Progenitor cell of endocrine pancreas (in vitro differentiated cells): ENCODE data around the gene AGBL1. TPM values are rescaled to one million over a fixed set of nuclear protein-coding genes. Genes with fewer than 3 reads are reported as not detected.
"Not testable (repeated sequence)": the region's sequence is repeated elsewhere in the genome, so short reads cannot be mapped to it uniquely, and the experiment has no call there.

Experiments used
- DNase-seq: peaks from one replicate; pipeline ENCODE4 v3.0.0; 2021; ENCODE audit warnings: low spot score; ENCODE audit not compliant: unreplicated experiment
- H3K27ac Mint-ChIP-seq: 2 replicates; pipeline ENCODE4 v1.8.0; 2021; ENCODE audit warnings: mild to moderate bottlenecking, moderate library complexity, mixed read lengths
- H3K27me3 Mint-ChIP-seq: 2 replicates; pipeline ENCODE4 v1.8.0; 2021; ENCODE audit warnings: mixed read lengths
- H3K36me3 Mint-ChIP-seq: 2 replicates; pipeline ENCODE4 v1.8.0; 2022; ENCODE audit warnings: mixed read lengths; ENCODE audit not compliant: insufficient read depth
- H3K4me1 Mint-ChIP-seq: 2 replicates; pipeline ENCODE4 v1.8.0; 2021; ENCODE audit warnings: low read depth, mixed read lengths
- H3K4me3 Mint-ChIP-seq: 2 replicates; pipeline ENCODE4 v1.8.0; 2021; ENCODE audit warnings: low read depth, mild to moderate bottlenecking, moderate library complexity, mixed read lengths
- H3K9me3 Mint-ChIP-seq: 2 replicates; pipeline ENCODE4 v1.8.0; 2021; ENCODE audit warnings: low read depth, mixed read lengths
- CTCF ChIP-seq: fragments of 200-600 bp; sonication (generic); IDR thresholded peaks from one replicate; pipeline ENCODE4 v1.5.0; 2021; ENCODE audit warnings: antibody characterized with exemption, mild to moderate bottlenecking; ENCODE audit not compliant: unreplicated experiment
- total RNA-seq: library from RNA; stranded (reverse); gene quantifications from 2 replicates; pipeline ENCODE4 v1.2.1, GENCODE V29; 2021

Gene AGBL1
- total RNA-seq, 1 donor from 2014 or later: not detected

- no peak for DNase-seq
- H3K4me1 Mint-ChIP-seq: peaks cover 10% of the 10 kb centered on the region
- no peak overlapping the region for H3K4me3 Mint-ChIP-seq
- no peak overlapping the region for H3K27ac Mint-ChIP-seq
- no peaks in the 10 kb centered on the region for H3K27me3 Mint-ChIP-seq
- no peak for TF ChIP-seq CTCF
- H3K9me3 Mint-ChIP-seq: no peaks in the 10 kb centered on the region
- no peaks in the 10 kb centered on the region for H3K36me3 Mint-ChIP-seq
Observed at GRCh38 chr15:86439614-86440013, 359.9 kb downstream of the AGBL1 start.

DNA sequence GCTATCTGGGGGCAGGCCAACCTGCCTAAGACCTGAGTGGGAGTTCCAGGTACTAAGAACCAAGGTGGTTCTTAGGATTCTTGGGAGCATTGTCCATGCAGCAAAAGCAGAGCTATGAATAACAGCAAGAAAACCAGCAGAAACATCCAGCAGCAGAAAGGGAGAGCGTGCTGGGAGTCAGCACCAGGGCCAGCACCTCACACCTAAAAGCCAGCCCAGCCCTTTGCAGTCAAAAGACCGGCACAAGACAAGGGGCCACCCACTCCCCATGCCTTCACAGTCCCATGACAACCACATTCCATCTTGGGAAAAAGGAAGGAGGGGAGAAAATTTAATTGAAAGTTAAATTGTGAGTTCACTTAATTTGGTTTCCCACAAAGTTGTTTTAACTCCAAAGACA is 364.9 kb downstream of the AGBL1 start:
- no peaks in the 10 kb centered on the region for H3K9me3 Mint-ChIP-seq
- H3K4me3 Mint-ChIP-seq: no peak overlapping the region
- H3K36me3 Mint-ChIP-seq: no peaks in the 10 kb centered on the region
- TF ChIP-seq CTCF: no peak
- peaks cover 2% of the 10 kb centered on the region for H3K27me3 Mint-ChIP-seq
- no peak overlapping the region for H3K27ac Mint-ChIP-seq
- peaks cover 3% of the 10 kb centered on the region for H3K4me1 Mint-ChIP-seq
- DNase-seq: no peak

DNA sequence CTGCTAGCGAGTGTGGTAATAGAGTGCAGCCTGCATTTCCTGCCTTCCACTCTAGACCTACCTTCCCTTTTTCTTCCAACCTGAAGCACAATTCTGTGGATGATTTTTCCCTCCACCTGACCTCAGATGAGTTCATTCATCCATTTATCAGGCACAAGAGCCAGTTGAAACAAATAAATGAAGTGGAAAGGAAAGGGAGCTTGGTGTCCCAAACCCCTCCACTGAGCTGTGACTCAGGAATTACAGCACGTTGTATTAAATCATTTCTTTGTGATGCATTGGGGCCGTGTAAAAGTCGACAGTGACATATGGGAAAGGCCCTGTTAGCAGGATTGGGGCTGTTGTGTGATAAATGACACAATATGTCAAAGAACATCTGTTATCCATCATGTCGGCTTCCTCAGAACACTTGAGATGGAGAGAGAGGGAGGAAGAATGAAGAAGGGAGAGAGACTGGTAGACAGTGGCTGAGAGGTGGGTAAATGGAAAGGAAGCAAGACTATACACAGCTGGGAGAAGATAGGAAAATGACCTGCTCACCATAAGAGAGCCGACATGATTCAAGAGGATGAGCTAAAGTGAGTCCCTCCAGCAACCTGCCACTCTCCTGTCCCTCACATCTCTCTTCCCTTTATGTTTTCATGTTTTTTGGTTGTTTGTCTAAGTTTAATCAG is 366.0 kb downstream of the AGBL1 start:
- H3K36me3 Mint-ChIP-seq: no peaks in the 10 kb centered on the region
- no peaks in the 10 kb centered on the region for H3K9me3 Mint-ChIP-seq
- H3K27me3 Mint-ChIP-seq: peaks cover 2% of the 10 kb centered on the region
- no peak for TF ChIP-seq CTCF
- H3K4me3 Mint-ChIP-seq: no peak overlapping the region
- H3K4me1 Mint-ChIP-seq: no peaks in the 10 kb centered on the region
- H3K27ac Mint-ChIP-seq: no peak overlapping the region
- DNase-seq: no peak

- Mint-ChIP-seq H3K27ac (no peak overlapping the region), H3K4me1 (no peaks in the 10 kb centered on the region), H3K27me3 (peaks cover 2% of the 10 kb centered on the region), H3K4me3 (no peak overlapping the region), H3K9me3 (no peaks in the 10 kb centered on the region), H3K36me3 (no peaks in the 10 kb centered on the region)
- TF ChIP-seq CTCF: no peak
- no peak for DNase-seq
Observed at GRCh38 chr15:86446253-86446640, 366.6 kb downstream of the AGBL1 start.

- not testable (repeated sequence) for H3K4me1 Mint-ChIP-seq, H3K27ac Mint-ChIP-seq, H3K4me3 Mint-ChIP-seq, DNase-seq, H3K27me3 Mint-ChIP-seq, H3K36me3 Mint-ChIP-seq
- H3K9me3 Mint-ChIP-seq: peaks cover 29% of the 10 kb centered on the region
Observed at GRCh38 chr15:86465470-86466039, 385.9 kb downstream of the AGBL1 start.

GRCh38 chr15:86481720-86482119 is 402.0 kb downstream of the AGBL1 start:
- Mint-ChIP-seq H3K27me3 (peaks cover 16% of the 10 kb centered on the region), H3K4me3 (no peak overlapping the region), H3K4me1 (peaks cover 1% of the 10 kb centered on the region), H3K9me3 (no peaks in the 10 kb centered on the region), H3K27ac (no peak overlapping the region), H3K36me3 (no peaks in the 10 kb centered on the region)
- DNase-seq: no peak
- no peak for TF ChIP-seq CTCF
